Memory B cell (primary cell): ENCODE measurements around the gene RBM15.

Experiments
- ATAC-seq: fragments of 150-1000 bp; cut with Tn5 transposase; 2 replicates; pipeline ENCODE4 v1.10.0; 2021; ENCODE audit warnings: low read depth, mild to moderate bottlenecking, moderate library complexity
- DNase-seq, 2 donors: peaks; one replicate each; pipeline ENCODE4 v3.0.0; 2022; ENCODE audit warnings: low spot score in 2 of 2
- H3K27ac Mint-ChIP-seq: one replicate; pipeline ENCODE4 v1.8.0; 2022; ENCODE audit warnings: mild to moderate bottlenecking, moderate library complexity, mixed read lengths
- H3K27me3 Mint-ChIP-seq: one replicate; pipeline ENCODE4 v1.8.0; 2022; ENCODE audit warnings: mixed read lengths
- H3K36me3 Mint-ChIP-seq: one replicate; pipeline ENCODE4 v1.8.0; 2022; ENCODE audit warnings: mild to moderate bottlenecking, mixed read lengths
- H3K4me1 Mint-ChIP-seq: one replicate; pipeline ENCODE4 v1.8.0; 2022; ENCODE audit warnings: mixed read lengths
- H3K4me3 Mint-ChIP-seq: one replicate; pipeline ENCODE4 v1.8.0; 2022; ENCODE audit warnings: mild to moderate bottlenecking, moderate library complexity, mixed read lengths
- H3K9me3 Mint-ChIP-seq: one replicate; pipeline ENCODE4 v1.8.0; 2022; ENCODE audit warnings: mixed read lengths

RBM15 gene

GRCh38 chr1:110310300-110310699 lies 28.9 kb upstream of the RBM15 start:
- Mint-ChIP-seq H3K27ac (no peak overlapping the region), H3K36me3 (peaks cover 2% of the 10 kb centered on the region), H3K27me3 (peaks cover 2% of the 10 kb centered on the region), H3K4me3 (no peak overlapping the region), H3K4me1 (peaks cover 16% of the 10 kb centered on the region), H3K9me3 (no peaks in the 10 kb centered on the region)
- ATAC-seq, result no peak
- DNase-seq, result no peak

GRCh38 chr1:110312188-110313121 lies 26.7 kb upstream of the RBM15 start:
- DNase-seq (peak; percentile 66 to 72), ATAC-seq (peak; percentile 100)

DNA sequence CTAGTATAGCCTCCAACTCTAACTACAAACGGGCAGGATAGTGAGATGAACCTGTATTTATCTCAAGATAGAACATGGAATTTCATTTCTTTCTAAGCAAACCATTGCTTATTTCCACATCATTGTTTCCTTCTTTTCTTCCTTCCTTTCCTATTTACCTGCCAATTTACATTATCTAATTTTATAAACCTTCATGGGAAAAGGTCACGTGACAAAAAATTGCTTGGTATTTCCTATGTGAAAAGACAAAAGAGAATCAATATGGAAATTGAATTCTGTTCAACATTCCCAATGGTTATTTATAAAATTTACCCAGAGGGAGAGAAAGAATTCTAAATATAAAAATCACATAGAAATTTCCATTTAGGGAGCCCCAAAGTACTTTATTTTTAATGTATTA lies 22.4 kb upstream of the RBM15 start:
- H3K4me3 Mint-ChIP-seq, result no peak overlapping the region

More at GRCh38 chr1:110312188-110313121, 26.7 kb upstream of the RBM15 start:
- Mint-ChIP-seq H3K27me3 (peaks cover 2% of the 10 kb centered on the region), H3K4me3 (no peak overlapping the region), H3K9me3 (no peaks in the 10 kb centered on the region), H3K27ac (no peak overlapping the region), H3K36me3 (peaks cover 2% of the 10 kb centered on the region), H3K4me1 (peaks cover 16% of the 10 kb centered on the region)

GRCh38 chr1:110318046-110318445 lies 21.1 kb upstream of the RBM15 start:
- Mint-ChIP-seq H3K27ac (no peak overlapping the region), H3K4me1 (peaks cover 2% of the 10 kb centered on the region), H3K36me3 (no peaks in the 10 kb centered on the region), H3K4me3 (no peak overlapping the region), H3K27me3 (no peaks in the 10 kb centered on the region), H3K9me3 (no peaks in the 10 kb centered on the region)
- ATAC-seq (no peak), DNase-seq (no peak)

More for the DNA sequence above, 22.4 kb upstream of the RBM15 start:
- Mint-ChIP-seq H3K9me3 (no peaks in the 10 kb centered on the region), H3K27ac (no peak overlapping the region), H3K27me3 (no peaks in the 10 kb centered on the region), H3K4me1 (peaks cover 9% of the 10 kb centered on the region), H3K36me3 (no peaks in the 10 kb centered on the region)
- DNase-seq (no peak), ATAC-seq (no peak)

DNA sequence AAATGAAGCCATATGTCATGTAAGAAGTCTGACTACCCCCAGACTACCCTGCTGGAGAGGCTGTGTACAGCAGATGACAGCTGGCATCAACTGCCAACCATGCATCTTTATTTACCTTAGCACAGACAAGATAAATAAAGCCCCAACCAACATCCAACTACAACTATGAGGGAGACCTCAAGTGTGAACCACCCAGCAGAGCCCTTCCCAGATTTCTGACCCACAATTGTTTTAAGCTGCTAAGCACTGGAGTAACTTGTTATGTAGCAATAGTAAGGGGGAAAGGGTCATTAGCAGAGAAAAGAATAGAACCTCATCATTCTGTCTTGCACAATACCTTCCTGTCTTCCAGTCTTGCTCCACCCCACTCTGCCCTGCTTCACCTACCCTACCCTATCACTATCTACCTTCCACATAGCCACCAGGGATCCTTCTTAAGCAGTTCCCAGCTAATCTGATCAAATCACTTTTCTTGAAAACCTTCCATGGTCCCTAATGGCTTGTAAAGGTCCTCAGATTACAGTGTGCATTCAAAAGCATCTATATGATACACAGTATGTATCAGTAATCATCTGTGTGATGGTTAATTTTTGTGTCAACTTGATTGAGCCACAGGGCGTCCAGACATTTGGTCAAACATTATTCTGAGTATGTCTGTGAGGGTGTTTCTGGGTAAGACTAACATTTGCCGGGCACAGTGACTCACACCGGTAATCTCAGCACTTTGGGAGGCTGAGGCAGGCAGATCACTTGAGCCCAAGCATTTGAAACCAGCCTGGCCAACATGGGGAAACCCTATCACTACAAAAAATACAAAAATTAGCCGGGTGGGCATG lies 19.6 kb upstream of the RBM15 start:
- DNase-seq, result no peak
- Mint-ChIP-seq H3K36me3 (peaks cover 1% of the 10 kb centered on the region), H3K9me3 (no peaks in the 10 kb centered on the region), H3K4me1 (no peaks in the 10 kb centered on the region), H3K27me3 (no peaks in the 10 kb centered on the region), H3K4me3 (no peak overlapping the region), H3K27ac (no peak overlapping the region)
- ATAC-seq, result no peak

DNA sequence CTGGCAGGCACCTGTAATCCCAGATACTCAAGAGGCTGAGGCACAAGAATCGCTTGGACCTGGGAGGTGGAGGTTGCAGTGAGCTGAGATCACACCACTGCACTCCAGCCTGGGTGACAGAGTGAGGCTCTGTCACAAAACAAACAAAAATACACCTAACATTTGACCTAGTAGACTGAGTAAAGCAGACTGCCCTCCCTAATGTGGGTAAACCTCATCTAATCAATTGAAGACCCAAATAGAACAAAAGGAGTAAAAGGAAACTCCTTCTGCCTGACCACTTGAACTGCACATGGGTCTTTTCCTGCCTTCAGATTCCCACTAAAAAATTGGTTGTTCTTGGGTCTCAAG lies 19.0 kb upstream of the RBM15 start:
- no peak for ATAC-seq
- no peak overlapping the region for H3K27ac Mint-ChIP-seq

DNA sequence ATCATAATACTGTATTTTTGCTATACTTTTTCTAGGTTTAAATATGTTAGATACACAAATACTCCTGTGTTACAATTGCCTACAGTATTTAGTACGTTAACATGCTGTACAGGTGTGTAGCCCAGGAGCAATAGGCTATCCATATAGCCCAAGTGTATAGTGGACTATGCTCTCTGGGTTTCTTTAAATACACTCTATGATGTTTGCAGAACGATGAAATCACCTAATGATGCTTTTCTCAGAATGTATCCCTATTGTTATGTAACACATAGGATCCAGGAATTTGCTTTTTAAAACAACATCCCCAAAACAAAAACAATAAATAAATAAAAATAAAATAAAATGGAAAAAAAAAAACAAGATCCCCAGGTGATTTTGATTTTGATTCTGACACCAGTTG lies 18.1 kb upstream of the RBM15 start:
- Mint-ChIP-seq H3K4me3 (no peak overlapping the region), H3K27ac (no peak overlapping the region), H3K4me1 (no peaks in the 10 kb centered on the region), H3K9me3 (no peaks in the 10 kb centered on the region), H3K36me3 (peaks cover 1% of the 10 kb centered on the region), H3K27me3 (no peaks in the 10 kb centered on the region)
- DNase-seq (no peak), ATAC-seq (no peak)

More for the DNA sequence above, 19.0 kb upstream of the RBM15 start:
- no peak overlapping the region for H3K4me3 Mint-ChIP-seq
- peaks cover 1% of the 10 kb centered on the region for H3K36me3 Mint-ChIP-seq
- no peak for DNase-seq
- H3K9me3 Mint-ChIP-seq, result no peaks in the 10 kb centered on the region
- no peaks in the 10 kb centered on the region for H3K4me1 Mint-ChIP-seq
- H3K27me3 Mint-ChIP-seq, result no peaks in the 10 kb centered on the region

- H3K27ac Mint-ChIP-seq, result no peak overlapping the region
- no peak for DNase-seq
- peaks cover 1% of the 10 kb centered on the region for H3K36me3 Mint-ChIP-seq
- ATAC-seq, result no peak
- H3K27me3 Mint-ChIP-seq, result no peaks in the 10 kb centered on the region
- no peak overlapping the region for H3K4me3 Mint-ChIP-seq
- no peaks in the 10 kb centered on the region for H3K4me1 Mint-ChIP-seq
- H3K9me3 Mint-ChIP-seq, result no peaks in the 10 kb centered on the region
These were observed 17.3 kb upstream of the RBM15 start for GRCh38 chr1:110321846-110322245.

DNA sequence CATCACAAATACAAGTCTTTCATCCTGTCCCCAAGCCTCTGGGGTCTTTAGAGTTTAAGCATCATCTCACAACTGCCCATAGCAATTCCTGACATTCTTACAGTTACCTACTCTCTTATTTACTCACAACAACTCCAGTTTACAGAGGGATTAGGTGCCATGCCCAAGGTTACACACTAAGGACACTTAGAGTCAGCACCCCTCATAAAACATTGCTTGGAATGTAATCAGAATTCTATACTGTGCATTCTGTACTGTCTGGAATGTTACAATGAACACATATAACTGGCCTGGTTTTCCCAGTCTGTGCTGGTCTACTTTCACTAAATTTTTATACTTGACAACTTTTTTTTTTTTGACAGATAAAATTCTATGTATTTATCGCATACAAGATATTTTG lies 14.5 kb upstream of the RBM15 start:
- Mint-ChIP-seq H3K36me3 (peaks cover 3% of the 10 kb centered on the region), H3K4me3 (no peak overlapping the region), H3K9me3 (no peaks in the 10 kb centered on the region), H3K27me3 (no peaks in the 10 kb centered on the region), H3K27ac (no peak overlapping the region), H3K4me1 (no peaks in the 10 kb centered on the region)
- DNase-seq (no peak), ATAC-seq (no peak)

DNA sequence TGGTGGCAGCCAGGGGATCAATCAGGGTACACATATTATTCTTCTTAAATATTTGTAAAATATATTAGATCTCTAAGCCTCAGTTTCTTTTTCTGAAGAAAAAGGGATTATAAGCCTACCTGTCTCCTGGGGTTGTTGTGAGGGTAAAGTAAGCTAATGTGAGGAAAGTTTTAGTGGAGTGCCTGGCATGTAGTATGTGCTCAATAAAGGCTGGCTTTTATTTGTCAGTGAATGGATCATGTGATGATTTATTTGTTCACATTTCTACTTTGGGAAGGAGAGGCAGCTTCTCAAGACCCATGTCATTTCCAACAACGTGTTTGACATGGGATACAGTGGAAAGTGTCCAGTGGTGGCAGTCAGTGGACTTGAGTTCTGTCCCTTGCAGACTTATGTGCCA lies 12.4 kb upstream of the RBM15 start:
- Mint-ChIP-seq H3K4me3 (no peak overlapping the region), H3K36me3 (peaks cover 3% of the 10 kb centered on the region), H3K27me3 (no peaks in the 10 kb centered on the region), H3K27ac (no peak overlapping the region), H3K9me3 (no peaks in the 10 kb centered on the region), H3K4me1 (no peaks in the 10 kb centered on the region)
- DNase-seq (no peak), ATAC-seq (no peak)

DNA sequence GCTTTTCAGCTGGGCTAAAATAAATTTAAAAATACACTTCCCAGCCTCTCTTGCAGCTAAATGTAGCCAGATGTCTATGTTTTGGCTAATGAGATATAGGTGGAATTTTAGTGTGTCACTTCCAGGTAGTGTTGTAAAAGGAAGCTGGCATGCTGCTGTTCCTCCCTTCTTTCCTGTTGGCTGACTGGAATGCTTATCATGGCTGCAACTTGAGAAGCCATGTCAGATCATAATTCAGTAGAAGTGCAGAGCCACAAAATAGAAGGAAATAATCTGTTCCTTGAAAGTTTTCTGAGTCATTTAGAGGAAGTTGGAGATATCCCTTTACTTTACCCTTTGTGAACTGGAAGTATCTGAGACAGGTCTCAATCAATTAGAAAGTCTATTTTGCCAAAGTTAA lies 10.9 kb upstream of the RBM15 start:
- Mint-ChIP-seq H3K27ac (no peak overlapping the region), H3K27me3 (no peaks in the 10 kb centered on the region), H3K9me3 (no peaks in the 10 kb centered on the region), H3K36me3 (peaks cover 3% of the 10 kb centered on the region), H3K4me1 (no peaks in the 10 kb centered on the region), H3K4me3 (no peak overlapping the region)
- no peak for ATAC-seq
- DNase-seq, result no peak

DNA sequence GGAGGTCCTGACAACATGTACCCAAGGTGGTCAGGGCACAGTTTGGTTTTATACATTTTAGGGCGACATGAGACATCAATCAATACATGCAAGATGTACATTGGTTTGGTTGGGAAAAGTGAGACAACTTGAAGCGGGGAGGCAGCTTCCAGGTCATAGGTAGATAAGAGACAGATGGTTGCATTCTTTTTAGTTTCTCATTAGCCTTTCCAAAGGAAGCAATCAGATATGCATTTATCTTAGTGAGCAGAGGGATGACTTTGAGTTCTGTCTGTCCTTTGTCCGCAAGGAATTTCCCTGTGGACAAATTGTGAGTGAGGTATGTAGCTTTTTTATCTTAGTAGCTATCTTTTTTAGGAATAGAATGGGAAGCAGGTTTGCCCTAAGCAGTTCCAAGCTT lies 10.5 kb upstream of the RBM15 start:
- Mint-ChIP-seq H3K36me3 (peaks cover 1% of the 10 kb centered on the region), H3K9me3 (no peaks in the 10 kb centered on the region), H3K27me3 (no peaks in the 10 kb centered on the region), H3K4me3 (no peak overlapping the region), H3K27ac (no peak overlapping the region), H3K4me1 (no peaks in the 10 kb centered on the region)
- DNase-seq (no peak), ATAC-seq (no peak)

DNA sequence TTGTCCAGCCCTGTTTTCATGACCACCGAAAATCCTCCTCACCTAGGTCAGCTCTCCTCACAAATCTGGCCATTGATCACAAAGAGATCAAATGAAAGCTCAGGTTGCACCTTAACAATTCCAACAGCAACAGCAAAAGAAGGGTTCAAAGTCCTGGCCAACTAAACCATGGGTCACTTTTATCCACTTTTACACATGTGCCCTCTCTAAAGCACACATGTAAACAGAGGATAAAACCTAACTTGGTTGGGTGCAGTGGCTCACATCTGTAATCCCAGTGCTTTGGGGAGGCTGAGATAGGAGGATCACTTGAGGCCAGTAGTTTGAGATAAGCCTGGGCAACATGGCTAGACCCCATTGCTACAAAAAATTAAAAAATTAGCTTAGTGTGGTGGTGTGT lies 3.9 kb upstream of the RBM15 start:
- DNase-seq, result no peak
- H3K4me3 Mint-ChIP-seq, result no peak overlapping the region
- no peaks in the 10 kb centered on the region for H3K9me3 Mint-ChIP-seq
- peaks cover 10% of the 10 kb centered on the region for H3K4me1 Mint-ChIP-seq
- no peak for ATAC-seq
- H3K27me3 Mint-ChIP-seq, result no peaks in the 10 kb centered on the region
- H3K36me3 Mint-ChIP-seq, result peaks cover under 1% of the 10 kb centered on the region
- H3K27ac Mint-ChIP-seq, result peak overlapping the region; percentile 54

DNA sequence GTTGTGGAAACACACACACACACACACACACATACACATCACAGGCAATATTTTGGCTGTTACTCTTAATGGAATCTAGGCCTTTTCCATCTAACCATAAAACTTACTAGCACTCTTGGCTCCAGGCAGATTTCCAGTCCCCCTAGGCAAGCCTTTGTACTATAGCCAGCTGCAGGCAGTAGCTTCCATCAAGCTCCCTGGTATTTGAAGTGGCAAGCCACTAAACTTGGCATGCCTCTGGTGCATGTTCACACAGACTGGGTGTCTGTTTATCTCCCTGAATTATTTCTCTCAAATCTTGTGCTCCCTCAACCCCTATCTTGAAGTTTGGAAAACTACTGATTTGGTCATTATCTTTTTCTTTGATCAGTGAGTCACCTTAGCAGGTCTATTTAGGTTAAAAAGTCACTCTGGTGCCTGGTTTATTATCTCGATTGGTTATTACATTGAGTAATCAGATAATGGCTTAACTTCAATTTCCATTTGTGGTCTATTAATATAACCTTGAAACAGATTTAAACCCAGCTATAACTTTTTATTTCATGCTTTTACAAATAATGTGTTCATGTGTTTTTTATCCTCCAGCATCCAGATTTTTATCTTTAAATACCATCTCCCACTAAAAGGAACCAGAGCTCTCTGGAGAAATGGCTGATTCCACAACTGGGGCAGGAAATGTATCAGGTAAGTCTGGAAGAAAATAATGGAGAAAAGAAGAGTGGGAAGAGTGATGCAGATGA lies 2.7 kb upstream of the RBM15 start:
- Mint-ChIP-seq H3K4me1 (peaks cover 21% of the 10 kb centered on the region), H3K27me3 (no peaks in the 10 kb centered on the region), H3K36me3 (peaks cover 9% of the 10 kb centered on the region), H3K27ac (no peak overlapping the region), H3K4me3 (peak overlapping the region; percentile 53), H3K9me3 (no peaks in the 10 kb centered on the region)
- no peak for ATAC-seq
- DNase-seq, result no peak
